Upper lobe of left lung (tissue), 6 donors: Measurements from ENCODE around the gene PDE4D. TPM values are rescaled to one million over a fixed set of nuclear protein-coding genes. Genes with fewer than 3 reads are reported as not detected.

Source experiments
- ATAC-seq, 2 donors: fragments of 200-7000 bp; cut with Tn5 transposase; one replicate each; pipeline ENCODE4 v1.9.1; 2022; ENCODE audit warnings: mild to moderate bottlenecking in 2 of 2, moderate library complexity in 2 of 2; ENCODE audit not compliant: low FRiP score in 2 of 2
- DNase-seq, 2 donors: peaks; one replicate each; pipeline ENCODE4 v3.0.0-alpha.2; 2019 to 2020
- H3K27ac ChIP-seq, 4 donors: fragments of 200-600 bp; sonication (generic); one replicate each; pipeline ENCODE4 v1.5.1; 2016 to 2019
- H3K27me3 ChIP-seq, 4 donors: fragments of 200-600 bp; sonication (generic); one replicate each; pipeline ENCODE4 v1.5.1; 2017 to 2019
- H3K36me3 ChIP-seq, 4 donors: fragments of 200-600 bp; sonication (generic); one replicate each; pipeline ENCODE4 v1.5.1; 2016 to 2019
- H3K4me1 ChIP-seq, 4 donors: fragments of 200-600 bp; sonication (generic); one replicate each; pipeline ENCODE4 v1.5.1; 2018 to 2019
- H3K4me3 ChIP-seq, 4 donors: fragments of 200-600 bp; sonication (generic); one replicate each; pipeline ENCODE4 v1.5.1; 2017 to 2019; ENCODE audit warnings: mild to moderate bottlenecking in 2 of 4, moderate library complexity in 1 of 4
- H3K9me3 ChIP-seq, 4 donors: fragments of 200-600 bp; sonication (generic); one replicate each; pipeline ENCODE4 v1.5.1; 2018 to 2019
- CTCF ChIP-seq, 6 experiments: fragments of 450-650 bp in 4 of 6; fragments of 200-600 bp in 2 of 6; sonication (generic) in 2 of 6; IDR thresholded peaks; one replicate each; pipeline ENCODE4 v1.5.1; 2016 to 2019; ENCODE audit warnings: antibody characterized with exemption in 6 of 6
- EP300 ChIP-seq, 4 donors: sonication (generic); formaldehyde crosslinking; IDR thresholded peaks; one replicate each; pipeline ENCODE4 v1.5.1; 2017; ENCODE audit warnings: antibody characterized with exemption in 4 of 4, control low read depth in 2 of 4
- POLR2A ChIP-seq, 4 donors: fragments of 450-650 bp; IDR thresholded peaks; one replicate each; pipeline ENCODE4 v1.5.1; 2016 to 2017; ENCODE audit warnings: antibody characterized with exemption in 4 of 4, mild to moderate bottlenecking in 2 of 4
- POLR2AphosphoS5 ChIP-seq, 2 donors: sonication (generic); formaldehyde crosslinking; IDR thresholded peaks; one replicate each; pipeline ENCODE4 v1.5.1; 2017; ENCODE audit warnings: antibody characterized with exemption in 2 of 2
- WGBS, 2 donors: methylation state at CpG; one replicate each; pipeline ENCODE4 v1.1.5; 2017 to 2018; 5-methylcytosine and 5-hydroxymethylcytosine counted together
- total RNA-seq, 6 donors: library from RNA; depleted of rRNA in 4 of 6; stranded (reverse); fragments of >200 nt in 4 of 6; gene quantifications; one replicate each; pipeline versions ENCODE4 v1.1.0 to v1.2.1, GENCODE V29; 2016 to 2021
- donor health status: DM: no; HTN: no; CAD: no; lungs with moderate emphysema.
- donor health status: DM: no; HTN: yes; CAD: no; lungs with severe emphysema.

PDE4D gene
- total RNA-seq, 6 donors from 2014 or later = 50.4 to 188 (median 84.0) TPM

GRCh38 chr5:59525957-59526356 is 367.6 kb downstream of the PDE4D start:
- H3K36me3 ChIP-seq = no peaks in the 10 kb centered on the region
- H3K9me3 ChIP-seq = no peaks in the 10 kb centered on the region
- peak in 1 of 2 donors; percentile 65 for ATAC-seq
- WGBS, 2 donors = 55 to 69% methylated on average over 1 of the region's 1 CpG
- no peak overlapping the region for H3K4me3 ChIP-seq
- TF ChIP-seq POLR2AphosphoS5 (IDR thresholded peaks at IDR 0.05) = no peak
- H3K27ac ChIP-seq = no peak overlapping the region
- peak in 1 of 2 donors; percentile 27 for DNase-seq
- no peaks in the 10 kb centered on the region for H3K27me3 ChIP-seq
- H3K4me1 ChIP-seq = peaks cover 0 to 7% (median 1%) of the 10 kb centered on the region in 4 donors

- ATAC-seq = no peak
- Histone ChIP-seq H3K36me3 (no peaks in the 10 kb centered on the region), H3K27me3 (no peaks in the 10 kb centered on the region), H3K27ac (no peak overlapping the region), H3K4me1 (peaks cover 0 to 7% (median 1%) of the 10 kb centered on the region in 4 donors), H3K9me3 (no peaks in the 10 kb centered on the region), H3K4me3 (no peak overlapping the region)
- whole genome bisulfite sequencing, 2 donors = 85 to 90% methylated on average over 3 of the region's 3 CpGs
- TF ChIP-seq POLR2AphosphoS5 (IDR thresholded peaks at IDR 0.05) (no peak), EP300 (IDR thresholded peaks at IDR 0.05) (no peak), POLR2A (IDR thresholded peaks at IDR 0.05) (no peak), CTCF (IDR thresholded peaks at IDR 0.05) (no peak)
- no peak for DNase-seq
Measured at GRCh38 chr5:59525311-59525710, 368.2 kb downstream of the PDE4D start.

DNA sequence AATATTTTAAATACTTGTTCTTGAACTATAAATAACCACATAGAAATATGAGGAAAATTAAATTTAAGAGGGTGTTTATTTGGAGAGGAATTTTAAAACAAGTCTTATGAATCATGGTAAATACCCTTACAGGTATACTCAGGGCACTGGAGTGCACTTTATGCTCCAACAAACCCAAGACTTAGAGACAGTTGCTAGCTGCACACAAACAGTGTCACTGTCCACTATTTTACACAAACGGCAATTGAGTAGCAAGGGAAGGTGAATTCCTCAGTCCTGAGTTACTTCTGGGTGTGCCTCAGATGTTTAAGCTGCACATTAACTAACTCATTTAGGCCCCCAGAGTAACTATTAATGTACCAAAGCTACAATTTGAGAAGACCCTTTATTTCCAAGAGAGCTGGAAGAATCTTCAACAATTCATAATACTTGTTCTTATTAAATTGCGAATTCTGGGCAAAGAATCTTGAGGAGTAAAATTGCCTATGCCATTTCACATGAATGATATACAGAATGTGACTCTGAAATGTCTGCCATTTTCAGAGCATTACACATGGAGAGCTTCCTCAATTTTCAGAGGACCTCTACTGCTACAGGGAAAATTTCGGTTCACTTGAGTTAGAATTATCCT is 371.2 kb downstream of the PDE4D start:
- H3K36me3 ChIP-seq = no peaks in the 10 kb centered on the region
- H3K4me3 ChIP-seq = no peak overlapping the region
- ATAC-seq (peak in 1 of 2 donors; percentile 81), DNase-seq (peak in 1 of 2 donors; percentile 40)
- peak overlapping the region in 1 of 4 donors; percentile 37 for H3K27ac ChIP-seq
- no peaks in the 10 kb centered on the region for H3K9me3 ChIP-seq
- no peaks in the 10 kb centered on the region for H3K27me3 ChIP-seq
- peaks cover 0 to 7% (median 1%) of the 10 kb centered on the region in 4 donors for H3K4me1 ChIP-seq
- 50 to 79% methylated on average over 3 of the region's 3 CpGs for WGBS, 2 donors
- TF ChIP-seq EP300 (IDR thresholded peaks at IDR 0.05) = peak in 2 of 4 donors; percentile 42 to 57
- no peak for TF ChIP-seq POLR2A (IDR thresholded peaks at IDR 0.05)
- TF ChIP-seq POLR2AphosphoS5 (IDR thresholded peaks at IDR 0.05) = no peak
- no peak for TF ChIP-seq CTCF (IDR thresholded peaks at IDR 0.05)

DNA sequence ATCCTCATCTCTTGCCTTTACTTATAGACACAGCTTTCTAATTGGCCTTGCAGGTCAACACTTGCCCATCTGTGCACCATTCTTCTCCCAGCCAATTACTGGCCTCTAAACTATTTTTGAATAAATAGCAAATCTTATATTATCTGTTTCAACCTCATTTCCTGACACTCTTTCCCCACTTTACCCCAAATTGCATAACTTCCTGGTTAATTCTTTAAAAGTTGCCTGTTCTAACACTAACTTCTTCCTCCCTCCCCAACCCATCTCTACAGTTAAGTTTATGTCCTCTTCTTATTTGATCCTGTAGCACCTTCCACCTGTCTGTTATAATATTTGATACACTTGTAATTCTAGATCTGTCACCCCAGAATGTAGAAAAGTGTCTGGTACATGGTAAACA is 372.1 kb downstream of the PDE4D start:
- Histone ChIP-seq H3K4me3 (no peak overlapping the region), H3K9me3 (no peaks in the 10 kb centered on the region), H3K4me1 (peaks cover 0 to 7% (median 1%) of the 10 kb centered on the region in 4 donors), H3K27ac (no peak overlapping the region), H3K27me3 (no peaks in the 10 kb centered on the region), H3K36me3 (no peaks in the 10 kb centered on the region)
- TF ChIP-seq POLR2AphosphoS5 (IDR thresholded peaks at IDR 0.05) (no peak), EP300 (IDR thresholded peaks at IDR 0.05) (no peak), CTCF (IDR thresholded peaks at IDR 0.05) (no peak), POLR2A (IDR thresholded peaks at IDR 0.05) (no peak)
- DNase-seq = no peak
- no peak for ATAC-seq

- no peaks in the 10 kb centered on the region for H3K36me3 ChIP-seq
- ATAC-seq = no peak
- H3K9me3 ChIP-seq = no peaks in the 10 kb centered on the region
- H3K4me1 ChIP-seq = peaks cover 0 to 7% (median 1%) of the 10 kb centered on the region in 4 donors
- no peak overlapping the region for H3K27ac ChIP-seq
- no peak for TF ChIP-seq POLR2AphosphoS5 (IDR thresholded peaks at IDR 0.05)
- no peak for TF ChIP-seq CTCF (IDR thresholded peaks at IDR 0.05)
- TF ChIP-seq POLR2A (IDR thresholded peaks at IDR 0.05) = no peak
- no peak for TF ChIP-seq EP300 (IDR thresholded peaks at IDR 0.05)
- 92 to 96% methylated on average over 5 of the region's 5 CpGs for WGBS, 2 donors
- H3K4me3 ChIP-seq = no peak overlapping the region
- no peak for DNase-seq
- no peaks in the 10 kb centered on the region for H3K27me3 ChIP-seq
Measured at GRCh38 chr5:59519338-59519737, 374.2 kb downstream of the PDE4D start.
